H1 (cell line): Measurements from ENCODE around the gene SPPL3.
A peak's percentile ranks its signal among the peaks of the same experiment; 100 is the strongest.

Experiments
- BACH1 ChIP-seq: IDR thresholded peaks from 2 replicates; pipeline ENCODE4 v1.6.1; 2012; ENCODE audit warnings: low read length, improper control_type of control experiment
- CBX5 ChIP-seq: fragments of 300-800, 300-1000 bp; sonication (generic); IDR thresholded peaks from 2 replicates; pipeline ENCODE4 v1.7.1; 2016; ENCODE audit warnings: antibody characterized with exemption, low read length, low read depth
- CBX8 ChIP-seq: fragments of 300-800, 300-1000 bp; sonication (generic); IDR thresholded peaks from 2 replicates; pipeline ENCODE4 v1.7.1; 2016; ENCODE audit warnings: low read depth, low read length, borderline replicate concordance
- CEBPB ChIP-seq: IDR thresholded peaks from 2 replicates; pipeline ENCODE4 v1.6.1; 2012; ENCODE audit warnings: low read depth, low read length
- EGR1 ChIP-seq: IDR thresholded peaks from 2 replicates; pipeline ENCODE4 v1.6.1; 2011; ENCODE audit warnings: low read depth, low read length, borderline replicate concordance
- EZH2 ChIP-seq: fragments of 200-600 bp; sonication (generic); IDR thresholded peaks from 2 replicates; pipeline ENCODE4 v1.7.1; 2012; ENCODE audit warnings: low read depth, mild to moderate bottlenecking, moderate library complexity, low read length, inconsistent platforms; ENCODE audit not compliant: severe bottlenecking
- HDAC2 ChIP-seq, 2 experiments: fragments of 300-600 bp in 1 of 2; sonication (generic) in 1 of 2; IDR thresholded peaks; 2 replicates each; pipeline ENCODE4 v1.6.1; 2011 to 2012; ENCODE audit warnings: low read depth in 2 of 2, low read length in 2 of 2, mild to moderate bottlenecking in 2 of 2, moderate library complexity in 2 of 2, borderline replicate concordance in 1 of 2, inconsistent platforms in 1 of 2
- POLR2A ChIP-seq, 2 experiments: IDR thresholded peaks; 1 replicate in 1 of 2; 2 replicates in 1 of 2; pipeline ENCODE4 v1.6.1; 2011; ENCODE audit warnings: low read depth in 2 of 2, low read length in 2 of 2, mild to moderate bottlenecking in 2 of 2; ENCODE audit errors: control extremely low read depth in 1 of 2
- POLR2AphosphoS5 ChIP-seq: IDR thresholded peaks from 2 replicates; pipeline ENCODE4 v1.6.1; 2011; ENCODE audit warnings: low read depth, low read length
- RXRA ChIP-seq: IDR thresholded peaks from 2 replicates; pipeline ENCODE4 v1.6.1; 2011; ENCODE audit warnings: low read depth, mild to moderate bottlenecking, low read length, moderate library complexity; ENCODE audit not compliant: insufficient read depth
- TCF12 ChIP-seq: IDR thresholded peaks from 2 replicates; pipeline ENCODE4 v1.6.1; 2011; ENCODE audit warnings: low read depth, mild to moderate bottlenecking, low read length
- TF ChIP-seq, protein P1 (sequence below), 3 experiments: IDR thresholded peaks; 1 replicate in 2 of 3; 2 replicates in 1 of 3; pipeline versions ENCODE4 v1.5.1 to v1.6.1; 2011; ENCODE audit warnings: low read length in 3 of 3, mild to moderate bottlenecking in 3 of 3, inconsistent platforms in 2 of 3, low read depth in 1 of 3, moderate library complexity in 1 of 3; ENCODE audit not compliant: insufficient read depth in 1 of 3; ENCODE audit errors: control extremely low read depth in 1 of 3
- TF ChIP-seq, protein P2 (sequence below): IDR thresholded peaks from 2 replicates; pipeline ENCODE4 v1.6.1; 2012; ENCODE audit warnings: inconsistent platforms

DNA sequence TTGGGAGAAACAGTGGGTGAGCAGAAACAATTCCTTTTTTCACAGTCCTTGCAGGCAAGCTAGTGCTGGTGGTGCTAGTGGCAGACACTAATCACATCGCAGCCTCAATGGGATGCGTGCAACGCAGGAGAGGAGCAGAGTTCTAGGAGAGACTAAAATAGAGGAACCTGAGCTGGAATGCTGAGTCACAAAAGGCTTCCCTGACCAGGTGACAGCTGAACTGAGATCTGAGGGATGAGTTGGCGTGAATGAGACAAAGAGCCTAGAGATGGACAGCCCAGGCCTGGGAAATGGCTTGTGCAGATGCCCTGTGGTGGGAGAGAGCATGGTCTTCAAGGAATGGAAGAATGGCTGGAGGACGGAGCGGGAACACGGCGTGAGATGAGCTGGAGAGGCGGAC is 152.8 kb downstream of the SPPL3 start:
- no peak for TF ChIP-seq POLR2A (IDR thresholded peaks at IDR 0.05; ENCODE audit: control extremely low read depth in 1 of 2, low read depth in 2 of 2, low read length in 2 of 2)
- TF ChIP-seq, protein P1, sequence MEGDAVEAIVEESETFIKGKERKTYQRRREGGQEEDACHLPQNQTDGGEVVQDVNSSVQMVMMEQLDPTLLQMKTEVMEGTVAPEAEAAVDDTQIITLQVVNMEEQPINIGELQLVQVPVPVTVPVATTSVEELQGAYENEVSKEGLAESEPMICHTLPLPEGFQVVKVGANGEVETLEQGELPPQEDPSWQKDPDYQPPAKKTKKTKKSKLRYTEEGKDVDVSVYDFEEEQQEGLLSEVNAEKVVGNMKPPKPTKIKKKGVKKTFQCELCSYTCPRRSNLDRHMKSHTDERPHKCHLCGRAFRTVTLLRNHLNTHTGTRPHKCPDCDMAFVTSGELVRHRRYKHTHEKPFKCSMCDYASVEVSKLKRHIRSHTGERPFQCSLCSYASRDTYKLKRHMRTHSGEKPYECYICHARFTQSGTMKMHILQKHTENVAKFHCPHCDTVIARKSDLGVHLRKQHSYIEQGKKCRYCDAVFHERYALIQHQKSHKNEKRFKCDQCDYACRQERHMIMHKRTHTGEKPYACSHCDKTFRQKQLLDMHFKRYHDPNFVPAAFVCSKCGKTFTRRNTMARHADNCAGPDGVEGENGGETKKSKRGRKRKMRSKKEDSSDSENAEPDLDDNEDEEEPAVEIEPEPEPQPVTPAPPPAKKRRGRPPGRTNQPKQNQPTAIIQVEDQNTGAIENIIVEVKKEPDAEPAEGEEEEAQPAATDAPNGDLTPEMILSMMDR (IDR thresholded peaks at IDR 0.05; ENCODE audit: control extremely low read depth in 1 of 3, insufficient read depth in 1 of 3, low read depth in 1 of 3, low read length in 3 of 3), result no peak
- TF ChIP-seq CBX5, result no peak
- TF ChIP-seq HDAC2 (IDR thresholded peaks at IDR 0.05; ENCODE audit: borderline replicate concordance in 1 of 2, low read depth in 2 of 2, low read length in 2 of 2), result no peak
- TF ChIP-seq TCF12, result no peak
- TF ChIP-seq, protein P2, sequence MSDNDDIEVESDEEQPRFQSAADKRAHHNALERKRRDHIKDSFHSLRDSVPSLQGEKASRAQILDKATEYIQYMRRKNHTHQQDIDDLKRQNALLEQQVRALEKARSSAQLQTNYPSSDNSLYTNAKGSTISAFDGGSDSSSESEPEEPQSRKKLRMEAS, result no peak
- no peak for TF ChIP-seq POLR2AphosphoS5
- no peak for TF ChIP-seq EGR1
- TF ChIP-seq EZH2, result no peak
- no peak for TF ChIP-seq CBX8
- no peak for TF ChIP-seq CEBPB
- TF ChIP-seq BACH1, result peak; percentile 93
- no peak for TF ChIP-seq RXRA
